ENCODE measurements around the gene RSPO3. TPM values are rescaled to one million over a fixed set of nuclear protein-coding genes. Genes with fewer than 3 reads are reported as not detected.

The RSPO3 gene
- polyA plus RNA-seq, 1 of the 3 experiments (the other 2 are of a cell fraction): not detected

GRCh38 chr6:127195833-127196232, 77.4 kb downstream of the RSPO3 start:
- ChIA-PET POLR2A (no interaction called here), CTCF (no interaction called here)
- Histone ChIP-seq H3K9me3 (no peaks in the 10 kb centered on the region), H3K27ac (ENCODE audit: low read depth in 2 of 2, low read length in 1 of 2) (no peak overlapping the region), H3K79me2 (ENCODE audit: insufficient read depth) (no peaks in the 10 kb centered on the region), H2AFZ (ENCODE audit: low read depth) (no peak overlapping the region), H4K20me1 (ENCODE audit: insufficient read depth) (no peaks in the 10 kb centered on the region), H3K27me3 (ENCODE audit: insufficient read depth) (peaks cover 4% of the 10 kb centered on the region; the same call in 1 of the 2 replicates), H3K4me3 (ENCODE audit: low read depth in 2 of 2, low read length in 1 of 2) (no peak overlapping the region), H3K4me1 (ENCODE audit: control insufficient read depth in 1 of 2, insufficient read depth in 2 of 2, low read depth in 1 of 2, low read length in 1 of 2) (no peaks in the 10 kb centered on the region), H3K9ac (no peak overlapping the region), H3K36me3 (replicated peaks in 1 of 2; ENCODE audit: control insufficient read depth in 1 of 2, insufficient read depth in 2 of 2, low read length in 1 of 2) (no peaks in the 10 kb centered on the region), H3F3A (replicated peaks; ENCODE audit: insufficient read depth) (no peaks in the 10 kb centered on the region), H3K9me2 (no peaks in the 10 kb centered on the region), H3K4me2 (no peak overlapping the region)
- no peak for DNase-seq
- TF ChIP-seq SIN3A (IDR thresholded peaks at IDR 0.05; ENCODE audit: borderline replicate concordance, low read depth, low read length) (no peak), MAX (IDR thresholded peaks at IDR 0.05; ENCODE audit: low read depth) (no peak), TEAD4 (IDR thresholded peaks at IDR 0.05; ENCODE audit: borderline replicate concordance, insufficient read depth) (no peak), RXRA (IDR thresholded peaks at IDR 0.05; ENCODE audit: borderline replicate concordance, low read depth) (no peak), RAD21 (IDR thresholded peaks at IDR 0.05; ENCODE audit: low read length) (no peak), RFX5 (IDR thresholded peaks at IDR 0.05; ENCODE audit: low read length) (no peak), IRF3 (IDR thresholded peaks at IDR 0.05; ENCODE audit: low read depth, low read length) (no peak), ELF1 (IDR thresholded peaks at IDR 0.05) (no peak), YY1 (IDR thresholded peaks at IDR 0.05; ENCODE audit: low read depth) (no peak), TAF1 (IDR thresholded peaks at IDR 0.05; ENCODE audit: borderline replicate concordance, low read depth, low read length) (no peak), SMC3 (IDR thresholded peaks at IDR 0.05; ENCODE audit: low read depth, low read length) (no peak), EP300 (IDR thresholded peaks at IDR 0.05; ENCODE audit: borderline replicate concordance in 1 of 2, low read depth in 1 of 2, low read length in 1 of 2) (no peak), GATA2 (CRISPR knock-in tag; IDR thresholded peaks at IDR 0.05) (no peak), NRF1 (IDR thresholded peaks at IDR 0.05; ENCODE audit: low read depth, low read length) (no peak), USF1 (IDR thresholded peaks at IDR 0.05; ENCODE audit: borderline replicate concordance, low read depth) (no peak), REST (IDR thresholded peaks at IDR 0.05; ENCODE audit: low read depth, low read length) (no peak), GABPA (IDR thresholded peaks at IDR 0.05; ENCODE audit: low read depth) (no peak), FOSL2 (IDR thresholded peaks at IDR 0.05; ENCODE audit: borderline replicate concordance, low read depth) (no peak)
- WGBS (ENCODE audit: low lambda C conversion rate): 12% methylated on average over 3 of the region's 3 CpGs
